ENCODE results near the gene SMTNL2. TPM values are rescaled to one million over a fixed set of nuclear protein-coding genes. Genes with fewer than 3 reads are reported as not detected.
A peak's percentile ranks its signal among the peaks of the same experiment; 100 is the strongest.

SMTNL2 gene
- total RNA-seq, 2 experiments from 2014 or later: not detected

DNA sequence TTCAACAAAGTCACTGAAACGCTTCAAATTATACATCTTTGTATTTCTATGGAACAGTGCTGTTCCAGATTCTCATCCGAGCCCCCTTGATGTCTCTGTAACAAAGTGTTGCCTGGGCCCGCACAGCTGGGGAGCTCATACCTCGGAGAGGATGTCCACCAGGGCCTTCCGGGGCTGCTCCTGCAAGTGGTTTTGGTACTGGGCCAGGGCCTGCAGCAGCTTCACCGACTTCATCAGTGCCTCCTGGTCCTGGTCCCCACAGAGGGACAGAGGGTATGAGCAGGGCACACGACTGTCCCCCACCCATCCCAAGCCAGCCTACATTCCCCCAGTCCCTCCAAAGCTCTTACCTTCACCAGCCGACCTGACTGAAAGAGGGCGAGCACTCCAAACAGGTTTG lies 30.7 kb upstream of the SMTNL2 start:
- Mint-ChIP-seq H3K9me3 (no peaks in the 10 kb centered on the region), H3K4me1 (peaks cover 20% of the 10 kb centered on the region), H3K27ac (peak overlapping the region; percentile 48), H3K4me3 (peak overlapping the region; percentile 97), H3K27me3 (no peaks in the 10 kb centered on the region), H3K36me3 (peaks cover 33% of the 10 kb centered on the region)
- DNase-seq: no peak

DNA sequence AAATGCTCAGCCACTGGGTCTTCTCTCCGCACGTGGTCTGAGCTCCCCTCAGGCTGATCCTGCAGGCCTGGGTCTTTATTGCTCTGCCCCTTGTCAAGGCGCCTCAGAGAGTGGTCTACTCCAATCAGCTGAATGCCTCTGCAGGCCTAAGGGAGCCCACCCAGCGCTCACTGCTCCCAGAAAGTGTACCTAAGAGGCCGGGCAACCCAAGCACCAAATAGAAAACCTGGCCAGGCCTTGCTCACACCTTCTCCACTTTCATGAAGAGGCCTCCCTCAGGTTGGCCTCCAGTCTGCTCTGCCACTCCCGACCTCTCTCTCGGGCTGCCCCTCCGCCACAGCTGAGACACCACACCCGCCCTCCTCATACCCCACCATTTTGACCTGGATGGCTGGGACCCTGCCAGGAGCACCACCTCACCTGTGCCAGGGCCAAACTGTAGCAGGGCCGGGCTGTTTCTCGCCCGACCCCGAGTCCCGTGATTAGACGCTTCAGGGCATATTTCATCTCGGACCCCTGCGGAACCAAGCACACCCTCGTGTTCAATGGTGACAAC lies 29.8 kb upstream of the SMTNL2 start:
- Mint-ChIP-seq H3K4me1 (peaks cover 20% of the 10 kb centered on the region), H3K4me3 (peak overlapping the region; percentile 97), H3K27me3 (no peaks in the 10 kb centered on the region), H3K9me3 (no peaks in the 10 kb centered on the region), H3K27ac (peak overlapping the region; percentile 93), H3K36me3 (peaks cover 32% of the 10 kb centered on the region)
- DNase-seq: no peak

DNA sequence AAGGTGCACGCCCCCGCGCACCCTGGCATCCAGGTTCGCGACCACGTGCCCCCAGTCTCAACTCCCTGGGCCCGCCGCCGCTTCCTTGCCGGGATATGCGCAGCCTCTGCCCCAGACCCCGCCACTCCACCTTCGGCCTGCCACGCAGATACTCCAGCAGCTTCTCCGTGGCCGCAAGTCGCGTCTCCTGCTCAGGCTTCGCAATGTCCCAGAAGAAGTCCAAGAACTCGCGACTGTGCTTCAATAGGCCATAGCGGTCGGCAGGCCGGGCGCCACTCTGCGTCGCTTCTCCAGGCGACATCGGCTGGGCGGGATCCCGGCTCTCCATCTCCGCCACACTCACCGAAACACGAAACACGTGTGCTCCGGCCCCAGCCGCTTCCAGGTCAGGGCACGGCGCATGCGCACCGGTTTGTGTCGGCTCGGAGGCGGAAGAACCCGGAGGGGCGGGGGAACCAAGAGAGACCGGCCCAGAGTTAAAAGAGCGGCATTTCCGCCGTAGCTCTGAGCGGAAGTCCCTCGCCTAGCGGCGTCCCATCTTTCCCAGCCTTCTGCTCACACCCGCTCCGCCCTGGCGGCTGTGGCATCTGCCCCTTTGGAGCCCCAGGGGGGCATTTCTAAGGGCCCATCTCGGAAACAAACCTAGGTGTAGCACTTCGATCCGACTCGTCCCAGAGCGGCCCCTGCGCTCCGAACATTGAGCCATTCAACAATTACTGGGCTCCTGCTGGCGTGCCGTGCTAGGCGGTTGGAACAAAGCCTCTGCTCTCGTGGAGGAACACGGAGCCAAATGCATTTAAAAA lies 29.1 kb upstream of the SMTNL2 start, which contains the start of gene MYBBP1A:
MYBBP1A (minus strand) TSS at position 388 of the 803 bp plus-strand sequence; CDS start at position 328, 60 bp downstream.
- Mint-ChIP-seq H3K27me3 (no peaks in the 10 kb centered on the region), H3K9me3 (no peaks in the 10 kb centered on the region), H3K4me1 (peaks cover 20% of the 10 kb centered on the region), H3K4me3 (peak within 1 kb of the TSS; percentile 97), H3K27ac (peak within 1 kb of the TSS; percentile 93), H3K36me3 (peaks cover 32% of the 10 kb centered on the region)
- peak; percentile 97 for DNase-seq

DNA sequence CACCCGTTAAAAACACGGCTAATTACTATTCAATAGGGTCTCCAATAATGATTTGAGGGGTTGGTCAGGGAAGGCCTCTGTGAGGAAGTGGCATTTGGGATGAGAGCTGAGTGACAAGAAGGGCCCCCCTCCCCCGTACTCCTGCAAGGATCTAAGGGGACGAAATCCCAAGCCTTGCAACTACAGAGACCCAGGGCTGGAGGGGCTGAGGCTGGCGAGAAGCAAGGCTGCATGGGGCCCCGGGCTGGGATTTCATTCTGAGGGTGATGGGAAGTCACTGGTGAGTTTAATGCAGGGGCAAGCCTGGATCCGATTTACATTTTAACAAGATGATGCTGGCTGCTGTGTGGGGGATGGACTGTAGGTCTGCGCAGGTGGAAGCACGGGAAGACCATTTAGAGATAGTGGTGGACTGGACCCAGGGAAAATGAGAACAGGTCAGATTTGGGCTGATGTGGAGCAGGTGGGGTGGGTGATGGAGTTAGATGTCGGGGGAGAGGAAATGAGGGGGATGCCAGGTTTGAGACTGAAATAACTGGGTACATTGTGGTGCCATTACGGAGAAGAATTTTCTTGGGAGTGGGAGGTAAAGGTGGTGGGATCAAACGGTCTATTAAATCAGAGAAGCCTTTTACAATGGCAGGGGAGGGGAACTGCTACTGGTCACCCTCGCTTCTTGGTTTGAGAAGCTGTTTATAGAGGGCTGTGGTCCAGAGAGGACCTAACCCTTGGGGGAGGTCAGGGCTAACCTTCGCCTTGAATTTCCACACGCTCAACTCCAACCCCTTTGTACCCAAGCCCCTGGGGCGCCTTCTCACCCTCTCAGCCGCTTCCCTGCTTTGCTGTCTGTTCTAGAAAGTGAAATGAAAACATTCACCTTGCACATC lies 28.2 kb upstream of the SMTNL2 start:
- no peaks in the 10 kb centered on the region for H3K27me3 Mint-ChIP-seq
- peak overlapping the region; percentile 93 for H3K27ac Mint-ChIP-seq
- no peak for DNase-seq
- peaks cover 27% of the 10 kb centered on the region for H3K36me3 Mint-ChIP-seq
- H3K9me3 Mint-ChIP-seq: no peaks in the 10 kb centered on the region
- peaks cover 17% of the 10 kb centered on the region for H3K4me1 Mint-ChIP-seq
- peak overlapping the region; percentile 97 for H3K4me3 Mint-ChIP-seq

DNA sequence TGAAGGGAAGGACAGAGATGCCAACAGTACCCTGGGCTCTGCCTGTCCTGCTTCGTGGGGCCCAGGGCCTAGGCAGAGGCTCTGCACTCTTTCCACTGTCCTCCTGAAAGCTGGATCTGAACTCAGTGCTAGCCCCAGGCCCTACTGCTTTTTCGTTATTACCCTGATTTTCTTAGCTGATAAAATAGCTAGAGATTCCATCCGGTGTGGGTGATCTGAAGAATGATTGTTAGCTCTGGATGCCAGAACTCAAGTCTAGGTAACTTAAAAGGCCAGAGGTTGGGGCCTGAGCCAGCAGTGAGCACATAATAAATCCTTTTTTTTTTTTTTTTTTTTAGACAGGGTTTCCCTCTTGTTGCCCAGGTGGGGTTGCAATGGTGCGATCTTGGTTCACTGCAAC lies 27.3 kb upstream of the SMTNL2 start:
- peaks cover 21% of the 10 kb centered on the region for H3K4me1 Mint-ChIP-seq
- no peak overlapping the region for H3K4me3 Mint-ChIP-seq
- no peaks in the 10 kb centered on the region for H3K9me3 Mint-ChIP-seq
- H3K27ac Mint-ChIP-seq: no peak overlapping the region
- H3K27me3 Mint-ChIP-seq: no peaks in the 10 kb centered on the region
- peaks cover 18% of the 10 kb centered on the region for H3K36me3 Mint-ChIP-seq
- no peak for DNase-seq

DNA sequence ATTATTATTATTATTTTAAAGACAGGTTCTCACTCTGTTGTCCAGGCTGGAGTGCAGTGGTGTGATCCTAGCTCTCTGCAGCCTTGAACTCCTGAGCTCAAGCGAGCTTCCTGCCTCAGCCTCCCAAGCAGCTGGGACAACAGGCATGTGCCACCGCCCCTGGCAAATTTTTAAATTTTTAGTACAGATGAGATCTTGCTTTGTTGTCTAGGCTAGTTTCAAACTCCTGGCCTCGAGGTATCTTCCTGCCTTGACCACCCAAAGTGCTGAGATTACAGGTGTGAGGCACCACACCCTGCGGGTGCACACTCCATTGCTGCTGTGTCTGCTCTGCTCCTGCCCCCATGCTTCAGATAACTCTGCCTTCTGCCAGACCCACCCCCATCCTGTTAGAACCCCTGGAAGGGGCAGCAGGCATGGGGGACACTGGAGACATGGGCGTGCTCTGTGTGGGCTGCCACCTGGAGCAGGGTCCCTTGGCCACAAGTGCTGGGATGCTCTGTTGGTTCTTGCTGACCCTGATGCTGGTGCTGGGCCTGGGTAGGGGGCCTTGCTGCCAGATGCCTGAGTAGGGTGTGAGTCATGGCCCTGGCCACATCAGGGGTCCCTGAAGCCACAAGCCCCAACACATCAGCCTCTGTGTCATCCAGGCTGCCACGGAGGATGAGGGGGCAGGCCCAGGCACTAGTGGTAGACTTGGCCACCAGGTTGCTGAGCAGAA lies 26.5 kb upstream of the SMTNL2 start:
- no peaks in the 10 kb centered on the region for H3K27me3 Mint-ChIP-seq
- H3K36me3 Mint-ChIP-seq: peaks cover 17% of the 10 kb centered on the region
- H3K4me1 Mint-ChIP-seq: peaks cover 29% of the 10 kb centered on the region
- H3K9me3 Mint-ChIP-seq: no peaks in the 10 kb centered on the region
- H3K4me3 Mint-ChIP-seq: no peak overlapping the region
- no peak for DNase-seq
- H3K27ac Mint-ChIP-seq: no peak overlapping the region

DNA sequence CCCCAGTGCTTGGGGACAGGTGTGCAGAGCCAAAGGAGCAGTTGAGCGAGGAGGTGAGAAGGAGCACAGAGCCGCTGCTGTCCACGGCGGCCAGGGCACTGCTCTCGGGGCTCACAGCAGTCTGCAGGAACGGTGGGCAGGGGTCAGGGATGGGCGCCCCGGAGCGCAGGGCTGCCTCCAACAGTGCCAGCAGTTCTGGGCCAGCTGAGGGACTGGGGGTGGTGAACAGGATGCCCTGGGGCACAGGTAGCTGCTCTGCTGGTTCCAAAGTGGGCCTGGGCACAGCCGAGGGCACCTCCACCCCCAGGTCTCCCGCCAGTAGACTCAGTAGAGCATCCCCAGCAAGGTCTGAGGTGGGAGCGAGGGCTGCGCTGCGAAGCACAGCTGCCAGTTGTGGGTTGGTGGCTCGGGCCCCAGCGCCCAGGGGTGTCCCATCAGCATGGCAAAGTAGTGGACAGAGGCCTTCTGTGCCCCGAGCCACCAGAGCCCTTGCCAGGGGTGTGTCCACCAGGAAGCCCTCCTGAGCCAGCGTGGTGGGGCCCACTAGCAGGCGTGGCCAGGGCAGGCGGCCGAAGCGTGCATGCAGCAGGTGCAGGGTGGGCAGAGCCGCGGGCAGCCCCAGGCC lies 25.9 kb upstream of the SMTNL2 start:
- no peak for DNase-seq
- no peak overlapping the region for H3K27ac Mint-ChIP-seq
- H3K27me3 Mint-ChIP-seq: no peaks in the 10 kb centered on the region
- no peaks in the 10 kb centered on the region for H3K9me3 Mint-ChIP-seq
- H3K4me1 Mint-ChIP-seq: peaks cover 36% of the 10 kb centered on the region
- H3K4me3 Mint-ChIP-seq: no peak overlapping the region
- peaks cover 17% of the 10 kb centered on the region for H3K36me3 Mint-ChIP-seq

DNA sequence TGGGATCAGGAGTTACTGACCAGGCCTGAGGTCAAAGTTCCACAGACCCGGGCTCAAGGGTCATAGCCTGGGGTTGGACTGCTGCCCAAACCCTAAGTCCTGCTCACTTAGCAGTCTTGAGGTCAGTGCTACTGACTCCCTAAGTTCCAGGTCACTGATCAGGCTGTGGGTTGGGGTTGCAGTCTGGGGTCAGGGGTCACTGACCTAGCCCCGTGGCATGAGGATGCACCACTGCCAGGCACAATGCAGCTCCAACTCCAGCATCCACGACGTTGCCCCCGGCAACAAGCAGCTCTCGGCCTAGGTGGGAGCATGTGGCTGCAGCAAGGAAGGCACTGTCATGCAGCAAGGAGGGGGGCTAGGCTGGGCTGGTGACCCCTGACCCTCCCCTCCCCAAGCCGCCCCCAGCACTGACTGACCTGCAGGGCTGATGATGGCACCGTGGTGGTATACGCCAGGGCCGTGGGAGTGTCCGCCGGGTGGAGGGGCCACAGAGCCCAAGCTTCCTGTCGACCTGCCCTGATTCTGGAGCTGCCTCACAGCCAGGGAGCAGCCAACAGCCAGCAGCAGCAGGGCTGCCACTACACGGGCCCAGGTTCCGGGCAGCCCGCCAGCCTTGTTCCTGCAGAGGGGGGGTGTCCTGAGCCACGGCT lies 25.1 kb upstream of the SMTNL2 start:
- no peak for DNase-seq
- Mint-ChIP-seq H3K27me3 (no peaks in the 10 kb centered on the region), H3K36me3 (peaks cover 10% of the 10 kb centered on the region), H3K9me3 (no peaks in the 10 kb centered on the region), H3K27ac (no peak overlapping the region), H3K4me1 (peaks cover 31% of the 10 kb centered on the region), H3K4me3 (no peak overlapping the region)

DNA sequence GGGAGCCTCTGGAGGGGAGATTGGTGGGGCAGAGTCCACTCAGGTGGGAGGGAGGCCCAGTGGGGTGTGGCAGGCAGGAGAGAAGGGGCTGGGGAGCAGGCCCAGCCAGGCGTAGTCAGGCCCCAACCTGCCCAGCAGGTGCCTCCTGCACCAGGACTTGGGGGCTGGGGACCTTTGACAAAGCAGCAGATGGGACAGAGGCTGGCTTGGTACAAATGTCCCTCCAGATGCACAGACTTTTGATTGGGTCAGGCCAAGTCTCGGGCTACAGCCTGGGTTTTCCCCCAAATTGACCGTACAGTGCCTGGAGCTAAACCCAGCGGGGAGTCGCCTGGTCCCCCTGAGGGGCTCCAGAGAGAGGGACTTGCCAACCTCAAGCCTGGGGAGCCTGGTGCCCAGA lies 24.4 kb upstream of the SMTNL2 start:
- Mint-ChIP-seq H3K4me3 (no peak overlapping the region), H3K4me1 (peaks cover 31% of the 10 kb centered on the region), H3K27me3 (no peaks in the 10 kb centered on the region), H3K9me3 (no peaks in the 10 kb centered on the region), H3K36me3 (peaks cover 3% of the 10 kb centered on the region), H3K27ac (no peak overlapping the region)
- DNase-seq: no peak

DNA sequence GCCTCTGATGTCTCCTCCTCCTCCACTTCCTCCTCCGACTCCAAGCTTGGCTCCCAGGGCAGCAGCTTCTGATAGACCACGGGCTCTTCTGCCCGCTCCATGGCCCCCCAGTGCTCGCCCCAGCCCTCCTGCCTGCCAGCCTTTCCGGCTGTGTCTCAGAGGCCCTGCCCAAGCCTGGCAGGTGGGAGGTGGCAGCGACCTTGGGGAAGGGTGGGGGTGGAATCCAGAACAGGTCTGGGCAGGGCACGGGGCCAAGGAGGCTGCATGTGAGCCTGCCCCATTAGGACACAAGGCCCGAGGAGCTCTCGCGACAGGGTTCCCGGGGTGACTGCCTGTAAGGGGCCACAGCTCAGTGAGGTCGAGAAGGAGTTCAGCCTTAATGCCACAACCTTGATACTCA lies 23.9 kb upstream of the SMTNL2 start, which contains the start of gene GGT6:
GGT6 (minus strand) TSS at position 157 of the 400 bp plus-strand sequence; CDS start at position 101, 56 bp downstream.
- Mint-ChIP-seq H3K27ac (no peak within 1 kb of the TSS), H3K9me3 (no peaks in the 10 kb centered on the region), H3K4me1 (peaks cover 32% of the 10 kb centered on the region), H3K36me3 (no peaks in the 10 kb centered on the region), H3K27me3 (no peaks in the 10 kb centered on the region), H3K4me3 (no peak within 1 kb of the TSS)
- no peak for DNase-seq

DNA sequence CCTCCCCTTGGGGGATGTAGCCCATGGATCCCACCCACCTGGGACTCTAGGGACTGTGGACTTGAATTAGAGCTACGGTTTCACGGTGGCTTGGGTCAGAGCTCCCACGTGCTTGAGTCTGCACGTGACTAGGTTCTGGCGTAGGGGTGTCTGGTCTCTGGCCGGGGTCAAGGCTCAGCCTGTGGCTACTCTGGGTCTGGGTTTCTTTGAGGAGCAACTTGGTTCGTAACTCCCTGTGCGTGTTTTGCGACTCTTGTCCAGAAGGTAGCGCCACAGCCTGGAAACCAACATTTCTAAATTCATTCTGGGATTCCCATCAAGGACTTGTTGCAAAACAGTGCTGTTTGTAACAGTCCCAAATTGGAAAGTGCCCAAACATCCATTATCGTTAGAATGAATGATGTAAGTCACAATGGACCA lies 23.5 kb upstream of the SMTNL2 start:
- Mint-ChIP-seq H3K36me3 (no peaks in the 10 kb centered on the region), H3K4me3 (no peak overlapping the region), H3K9me3 (no peaks in the 10 kb centered on the region), H3K27me3 (no peaks in the 10 kb centered on the region), H3K27ac (no peak overlapping the region), H3K4me1 (peaks cover 33% of the 10 kb centered on the region)
- DNase-seq: no peak

DNA sequence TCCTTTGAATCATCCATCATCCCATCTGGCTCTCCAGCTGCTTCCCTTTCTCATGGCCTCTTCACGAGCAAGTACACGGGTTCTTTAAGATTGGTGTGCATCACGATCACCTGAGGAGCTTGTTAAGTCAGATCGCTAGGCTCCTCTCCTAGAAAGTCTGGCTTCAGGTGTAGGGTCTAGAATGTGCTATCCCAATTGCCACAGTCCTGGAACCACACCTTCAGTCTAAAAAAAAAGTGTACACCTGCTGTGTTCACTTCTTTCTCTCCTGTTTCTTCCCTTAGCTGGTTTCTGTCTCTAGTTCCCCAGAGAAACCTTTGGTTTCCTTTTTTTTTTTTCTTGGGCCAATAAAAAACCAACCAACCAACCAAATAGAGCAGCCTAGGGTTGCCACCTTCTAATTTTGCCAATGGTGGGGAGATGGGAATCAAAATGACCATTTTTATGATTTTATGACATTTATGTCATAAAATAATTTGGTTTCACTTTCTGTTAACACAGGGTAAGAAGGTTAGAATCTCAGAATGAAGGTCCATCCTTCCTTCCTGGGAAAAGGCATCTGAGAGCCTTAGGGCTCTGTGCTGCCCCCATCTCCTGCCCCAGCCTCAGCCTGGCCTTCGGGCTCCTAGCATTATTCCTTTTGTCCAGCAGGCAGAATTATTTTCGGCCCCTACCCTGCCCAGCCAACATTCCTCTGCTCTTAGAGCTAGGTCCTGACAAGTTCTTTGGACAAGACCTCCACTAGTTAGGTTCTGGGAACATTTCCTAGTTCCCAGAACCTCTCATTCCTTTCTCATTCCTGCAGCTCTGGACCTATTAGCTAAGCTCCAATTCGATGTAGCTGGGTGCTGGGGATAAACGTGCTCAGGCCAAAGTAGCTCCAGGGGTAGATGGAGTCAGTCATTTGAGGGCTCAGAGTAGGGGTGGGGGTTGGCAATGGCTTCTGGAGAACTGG lies 22.0 kb upstream of the SMTNL2 start:
- no peaks in the 10 kb centered on the region for H3K36me3 Mint-ChIP-seq

More for the DNA sequence above, 22.0 kb upstream of the SMTNL2 start:
- no peak for DNase-seq
- peak overlapping the region; percentile 25 for H3K27ac Mint-ChIP-seq
- H3K9me3 Mint-ChIP-seq: no peaks in the 10 kb centered on the region
- H3K27me3 Mint-ChIP-seq: no peaks in the 10 kb centered on the region
- no peak overlapping the region for H3K4me3 Mint-ChIP-seq
- peaks cover 26% of the 10 kb centered on the region for H3K4me1 Mint-ChIP-seq
